NOMO-1 treated with dmso at 0.1 percent for 144 hours (cell line): Measurements from ENCODE around the gene IP6K3.

Experiments
- DNase-seq: peaks from one replicate; lab custom pipeline; 2025; ENCODE audit not compliant: unreplicated experiment; lab: John Stamatoyannopoulos, UW

IP6K3 gene

GRCh38 chr6:33761922-33762629 is 15.4 kb upstream of the IP6K3 start:
- DNase-seq, result peak; percentile 33

- no peak for DNase-seq
These were observed 14.8 kb upstream of the IP6K3 start for GRCh38 chr6:33761581-33761921.

DNA sequence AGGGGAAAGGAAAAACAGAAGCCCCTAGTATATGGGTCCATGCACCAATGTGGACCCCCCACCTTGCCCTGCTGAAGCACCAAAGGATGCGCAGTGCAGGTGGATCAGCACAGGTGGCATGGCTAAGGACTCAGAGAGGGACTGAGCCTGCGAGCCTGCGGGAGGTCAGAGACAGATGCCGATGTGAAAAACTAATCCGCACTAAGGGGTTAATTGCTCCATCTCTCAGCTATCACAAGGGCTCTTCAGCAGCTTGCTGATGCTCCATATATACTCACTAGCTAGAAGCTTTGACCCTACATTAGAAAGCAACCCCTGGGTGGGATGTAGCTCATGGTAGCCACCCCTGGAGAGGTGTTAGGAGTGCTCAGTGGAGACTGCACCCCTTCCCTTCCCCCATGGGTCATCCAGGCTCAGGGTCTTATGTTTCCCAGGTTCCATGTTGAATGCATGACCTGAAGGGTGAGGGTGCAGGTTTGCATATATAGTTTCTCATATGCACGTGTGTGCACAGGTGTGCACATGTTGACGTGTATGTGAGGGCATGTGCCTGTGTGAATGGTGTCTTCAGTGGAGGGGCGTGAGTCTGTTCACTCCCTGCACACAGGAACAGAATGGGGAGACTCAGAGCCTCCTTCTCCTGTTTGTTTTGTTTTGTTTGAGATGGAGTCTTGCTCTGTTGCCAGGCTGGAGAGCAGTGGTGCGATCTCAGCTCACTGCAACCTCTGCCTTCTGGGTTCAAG is 13.4 kb upstream of the IP6K3 start:
- no peak for DNase-seq

DNA sequence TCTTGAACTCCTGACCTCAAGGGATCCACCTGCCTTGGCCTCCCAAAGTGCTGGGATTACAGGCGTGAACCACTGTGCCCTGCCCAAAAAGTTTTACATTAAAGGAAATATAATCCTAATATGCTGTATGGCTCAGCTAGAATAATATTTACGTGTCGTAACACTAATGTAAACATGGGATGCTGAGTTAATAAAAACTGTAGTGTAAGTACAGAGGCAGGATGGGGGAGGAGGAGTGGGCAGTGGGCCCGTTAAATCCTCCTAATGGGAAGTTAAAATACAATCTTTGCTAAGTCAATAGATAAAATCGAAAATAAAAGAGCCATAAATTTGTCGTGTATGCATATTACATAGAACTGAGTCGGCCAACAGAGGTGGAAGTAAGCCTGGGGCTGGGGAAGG is 12.1 kb upstream of the IP6K3 start:
- no peak for DNase-seq

- no peak for DNase-seq
These were observed 11.2 kb upstream of the IP6K3 start for GRCh38 chr6:33757906-33758305.

GRCh38 chr6:33757113-33757512 is 10.4 kb upstream of the IP6K3 start:
- no peak for DNase-seq

GRCh38 chr6:33756211-33756954 is 9.7 kb upstream of the IP6K3 start:
- no peak for DNase-seq

DNA sequence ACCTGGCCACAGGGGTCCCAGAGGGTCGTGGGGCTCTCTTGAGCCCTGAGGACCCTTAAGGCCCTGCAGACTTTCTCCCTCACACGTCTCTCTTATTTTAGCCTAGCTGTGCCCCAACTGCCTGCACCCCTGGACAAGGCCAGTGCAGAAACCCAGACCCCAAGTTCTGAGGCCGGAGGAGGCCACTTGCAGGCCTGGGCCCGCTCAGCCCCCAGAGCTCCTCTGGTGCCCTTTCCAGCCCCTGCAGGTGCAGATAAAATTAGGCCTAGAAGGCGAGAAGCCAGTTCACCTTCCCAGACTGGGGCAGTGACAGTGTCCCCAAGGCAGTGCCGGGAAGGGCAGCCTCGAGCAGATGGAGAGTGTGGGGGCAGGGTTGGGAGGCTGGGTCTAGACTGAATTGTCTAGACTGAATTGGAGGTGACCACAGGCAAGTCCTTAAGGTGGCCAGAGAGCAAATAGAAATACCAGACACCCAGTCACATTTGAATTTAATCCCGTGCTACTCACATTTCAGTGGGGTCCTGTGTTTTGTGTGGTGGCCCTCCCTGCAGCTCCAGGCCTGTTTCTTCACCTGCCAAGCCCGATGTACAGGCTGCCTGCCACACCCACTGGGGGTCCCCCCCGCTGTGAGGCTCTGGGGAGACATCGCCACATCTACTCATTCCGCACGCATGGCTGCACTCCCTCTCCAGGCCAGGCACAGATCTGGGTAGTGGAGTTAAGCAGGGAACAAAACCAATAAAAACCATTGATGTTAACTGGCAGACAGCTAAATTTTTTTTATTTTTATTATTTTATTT is 8.6 kb upstream of the IP6K3 start:
- DNase-seq, result no peak

GRCh38 chr6:33754222-33754621 is 7.5 kb upstream of the IP6K3 start:
- no peak for DNase-seq

GRCh38 chr6:33752646-33753015 is 5.9 kb upstream of the IP6K3 start:
- no peak for DNase-seq

DNA sequence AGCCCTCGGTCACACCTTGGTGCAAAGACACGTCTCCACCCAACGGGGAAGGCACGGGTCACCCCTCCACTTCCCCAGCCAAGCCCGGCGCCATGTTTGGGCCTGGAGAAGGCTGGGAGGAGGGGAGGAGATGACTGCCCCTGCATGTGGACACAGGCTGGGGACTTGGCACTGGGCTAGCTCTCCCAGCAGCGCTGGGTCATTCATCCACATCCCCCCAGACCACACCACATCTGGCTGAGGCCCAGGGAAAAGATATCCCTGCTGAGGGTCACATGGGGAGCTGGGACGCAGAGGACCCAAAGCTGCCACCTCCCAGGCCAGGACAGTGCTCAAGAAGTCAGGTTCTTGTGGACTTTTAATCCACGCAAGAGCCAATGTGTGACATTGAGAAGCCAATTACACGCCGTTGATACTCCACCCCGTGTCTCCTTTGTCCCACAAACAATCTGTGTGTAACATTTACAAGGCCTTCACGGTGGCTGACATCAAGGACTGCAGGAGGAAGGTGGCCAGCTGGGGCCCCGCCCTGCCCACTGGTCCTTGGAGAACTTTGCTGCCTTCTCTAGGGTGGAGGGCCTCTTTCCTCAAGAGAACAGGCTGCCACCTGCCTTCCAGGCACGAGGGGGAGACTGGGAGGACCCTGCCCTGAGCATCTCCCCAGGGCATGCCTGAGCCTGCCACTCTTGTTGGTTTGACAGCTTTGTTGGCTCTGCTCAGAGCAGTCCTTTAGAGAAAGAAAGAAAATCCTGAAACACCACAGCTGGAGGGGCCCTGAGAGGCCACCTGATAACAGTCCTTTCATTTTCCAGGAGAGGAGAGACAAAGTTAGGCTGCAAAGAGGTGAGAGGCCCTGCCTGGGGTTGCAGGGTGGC is 5.3 kb upstream of the IP6K3 start:
- DNase-seq, result no peak

- DNase-seq, result no peak
These were observed 3.7 kb upstream of the IP6K3 start for GRCh38 chr6:33750244-33750991.

GRCh38 chr6:33749401-33749800 is 2.7 kb upstream of the IP6K3 start:
- no peak for DNase-seq

DNA sequence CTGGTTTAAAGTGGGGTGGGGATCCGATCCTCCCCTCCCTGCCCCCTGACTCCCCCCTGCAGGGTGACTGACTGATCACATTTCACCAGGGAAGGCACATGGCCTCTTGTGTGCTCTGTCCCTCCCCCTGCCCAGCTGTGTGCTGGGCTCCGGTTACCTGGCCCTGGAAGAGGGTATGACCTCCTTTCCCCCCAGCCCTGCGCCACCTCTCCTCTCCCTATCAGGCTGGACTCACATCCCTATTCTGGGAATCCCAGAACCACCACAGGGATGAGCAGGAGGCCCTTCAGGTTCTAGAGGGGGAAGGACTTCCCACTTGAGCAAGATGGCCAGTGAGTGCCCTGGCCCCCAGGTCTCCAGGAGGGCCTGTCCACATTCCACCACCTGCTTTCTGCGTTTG is 2.1 kb upstream of the IP6K3 start:
- no peak for DNase-seq

- DNase-seq, result no peak
These were observed 1.1 kb upstream of the IP6K3 start for GRCh38 chr6:33747823-33748222.

DNA sequence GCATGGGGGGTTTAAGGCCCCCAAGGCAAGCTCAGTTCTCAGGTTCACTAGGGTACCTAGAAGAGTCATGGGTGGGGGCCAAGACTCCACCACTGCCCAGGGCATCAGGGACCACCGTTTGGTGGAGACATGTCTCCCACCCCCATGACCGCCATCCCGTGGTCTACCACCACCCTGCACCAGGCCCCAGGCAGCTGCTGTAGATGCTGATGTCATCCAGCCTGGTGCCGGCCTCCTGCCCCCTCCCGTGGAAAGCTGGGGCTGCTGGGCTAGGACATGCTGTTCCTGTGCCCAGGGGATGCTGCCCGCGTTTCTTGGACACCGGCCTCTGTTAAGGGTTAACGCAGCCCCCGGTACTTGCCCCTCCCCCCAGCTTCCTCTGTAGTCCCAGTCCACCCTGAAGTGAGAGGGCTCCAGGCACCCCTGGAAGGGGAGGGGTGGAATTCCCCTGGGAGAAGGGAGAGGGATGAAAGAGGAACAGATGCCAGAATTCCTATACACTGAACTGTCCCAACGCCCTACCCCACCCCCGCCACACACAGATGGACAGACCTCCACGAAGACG is 587 bp downstream of the IP6K3 start:
- DNase-seq, result no peak

- DNase-seq, result no peak
These were observed 1.2 kb downstream of the IP6K3 start for GRCh38 chr6:33745548-33745947.

GRCh38 chr6:33744895-33745546 is 1.7 kb downstream of the IP6K3 start:
- DNase-seq, result no peak
